Renal pelvis (tissue), 12 donors: ENCODE data around the gene MGAT5B. TPM values are rescaled to one million over a fixed set of nuclear protein-coding genes. Genes with fewer than 3 reads are reported as not detected.
"Not testable (repeated sequence)": the region's sequence is repeated elsewhere in the genome, so short reads cannot be mapped to it uniquely, and the experiment has no call there.

Experiments
- DNase-seq: peaks from one replicate; pipeline ENCODE4 v3.0.0-alpha.2; 2013
- long read RNA-seq, 16 experiments: transcript quantifications; one replicate each; lab custom pipeline, GENCODE V29; 2026
- polyA plus RNA-seq, 3 donors: library from polyadenylated mRNA; unstranded; fragments of 120-200 nt; gene quantifications; one replicate each; pipeline ENCODE4 v1.2.1, GENCODE V29; 2013; ENCODE audit not compliant: insufficient read length in 3 of 3

MGAT5B gene, protein sequence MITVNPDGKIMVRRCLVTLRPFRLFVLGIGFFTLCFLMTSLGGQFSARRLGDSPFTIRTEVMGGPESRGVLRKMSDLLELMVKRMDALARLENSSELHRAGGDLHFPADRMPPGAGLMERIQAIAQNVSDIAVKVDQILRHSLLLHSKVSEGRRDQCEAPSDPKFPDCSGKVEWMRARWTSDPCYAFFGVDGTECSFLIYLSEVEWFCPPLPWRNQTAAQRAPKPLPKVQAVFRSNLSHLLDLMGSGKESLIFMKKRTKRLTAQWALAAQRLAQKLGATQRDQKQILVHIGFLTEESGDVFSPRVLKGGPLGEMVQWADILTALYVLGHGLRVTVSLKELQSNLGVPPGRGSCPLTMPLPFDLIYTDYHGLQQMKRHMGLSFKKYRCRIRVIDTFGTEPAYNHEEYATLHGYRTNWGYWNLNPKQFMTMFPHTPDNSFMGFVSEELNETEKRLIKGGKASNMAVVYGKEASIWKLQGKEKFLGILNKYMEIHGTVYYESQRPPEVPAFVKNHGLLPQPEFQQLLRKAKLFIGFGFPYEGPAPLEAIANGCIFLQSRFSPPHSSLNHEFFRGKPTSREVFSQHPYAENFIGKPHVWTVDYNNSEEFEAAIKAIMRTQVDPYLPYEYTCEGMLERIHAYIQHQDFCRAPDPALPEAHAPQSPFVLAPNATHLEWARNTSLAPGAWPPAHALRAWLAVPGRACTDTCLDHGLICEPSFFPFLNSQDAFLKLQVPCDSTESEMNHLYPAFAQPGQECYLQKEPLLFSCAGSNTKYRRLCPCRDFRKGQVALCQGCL
- polyA plus RNA-seq, result 1 to 10 TPM; 2.1 to 2.8 (median 2.7) TPM
- long read RNA-seq, donor 1, result 0 reads
- long read RNA-seq, donor 2, result 0 reads
- long read RNA-seq, donor 3, result 0 reads
- long read RNA-seq, donor 4, result 0 reads
- long read RNA-seq, donor 5, result 0 reads
- long read RNA-seq, donor 6, result 0 reads
- long read RNA-seq, donor 7, result 0 reads
- long read RNA-seq, donor 8, result 0 reads
- long read RNA-seq, donor 9, result 0 reads
- long read RNA-seq, donor 10, result 0 reads
- long read RNA-seq, donor 11, result 0 reads
- long read RNA-seq, donor 12, result 0 reads
- long read RNA-seq, donor 13, result 0 reads
- long read RNA-seq, donor 14, result 0 reads
- long read RNA-seq, donor 15, result 0 reads
- long read RNA-seq, donor 16, result 0 reads

DNA sequence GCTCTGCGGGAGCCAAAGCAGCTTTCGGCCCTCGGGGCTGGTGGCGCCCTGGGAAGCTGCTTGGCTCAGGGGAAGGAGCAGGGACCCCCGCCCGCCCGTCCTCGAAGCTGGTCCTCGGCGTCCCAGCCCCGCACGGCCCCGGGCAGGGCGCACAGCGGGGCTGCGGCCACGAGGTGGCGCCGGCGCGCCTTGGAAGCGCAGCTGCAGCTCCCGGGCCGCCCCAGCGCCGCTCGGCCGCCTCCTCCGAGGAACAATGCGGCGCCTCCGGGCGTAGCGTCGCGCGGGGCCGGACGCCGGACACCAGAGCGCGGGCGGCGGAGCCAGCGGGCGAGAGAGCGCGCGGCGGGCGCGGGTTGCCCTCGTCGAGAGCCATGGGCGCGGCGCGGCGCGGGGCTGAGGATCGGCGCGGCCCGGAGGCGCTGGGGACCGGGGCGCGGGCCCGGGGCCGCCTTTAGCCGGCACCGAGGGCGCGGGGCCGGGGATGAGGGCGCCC, at the start of gene MGAT5B:
Gene MGAT5B, plus strand, starts transcription at position 229 of the 493 bp plus-strand sequence. CDS start 626 bp downstream, outside the sequence.
- peak; percentile 77 for DNase-seq

DNA sequence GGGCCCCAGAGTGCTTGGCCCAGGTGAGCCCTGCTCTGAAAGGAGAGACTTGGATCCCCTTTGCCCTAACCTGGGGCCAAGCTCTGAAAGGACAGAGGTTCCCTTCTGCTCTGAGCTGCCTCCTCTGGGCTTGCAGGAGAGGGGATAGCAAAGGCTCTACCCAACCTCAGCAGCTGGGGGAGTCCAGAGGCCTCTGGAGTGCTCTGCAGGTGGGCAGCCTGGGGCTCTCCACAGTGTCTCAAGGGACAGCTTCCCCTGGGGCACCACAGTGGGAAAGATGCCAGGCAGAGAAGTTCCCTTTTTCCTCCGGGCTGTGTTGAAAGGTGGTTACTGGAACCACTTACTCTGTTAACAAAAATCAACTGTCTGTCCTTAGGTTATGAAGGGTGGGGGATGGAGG, 48.2 kb upstream of the MGAT5B start:
- DNase-seq, result no peak

GRCh38 chr17:76820561-76820960, 47.6 kb upstream of the MGAT5B start:
- no peak for DNase-seq

- DNase-seq, result no peak
These were observed 45.9 kb upstream of the MGAT5B start for GRCh38 chr17:76822184-76822778.

DNA sequence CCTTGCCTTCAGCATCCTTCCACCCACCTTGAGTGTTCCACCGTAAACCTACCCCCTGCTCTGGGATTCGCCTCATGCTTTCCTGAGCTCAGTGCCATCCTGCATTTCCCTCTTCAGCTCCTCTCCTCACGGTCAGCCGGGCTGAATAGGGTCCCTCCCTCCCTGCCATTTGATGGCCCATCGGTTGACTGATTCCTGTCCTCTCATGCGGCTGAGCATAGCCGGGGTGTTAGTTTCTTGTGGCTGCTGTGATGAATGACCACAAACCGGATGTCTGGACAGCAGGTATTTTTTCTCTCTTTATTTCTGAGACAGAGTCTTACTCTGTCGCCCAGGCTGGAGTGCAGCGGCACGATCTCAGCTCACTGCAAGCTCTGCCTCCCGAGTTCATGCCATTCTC, 44.1 kb upstream of the MGAT5B start:
- peak; percentile 76 for DNase-seq

DNA sequence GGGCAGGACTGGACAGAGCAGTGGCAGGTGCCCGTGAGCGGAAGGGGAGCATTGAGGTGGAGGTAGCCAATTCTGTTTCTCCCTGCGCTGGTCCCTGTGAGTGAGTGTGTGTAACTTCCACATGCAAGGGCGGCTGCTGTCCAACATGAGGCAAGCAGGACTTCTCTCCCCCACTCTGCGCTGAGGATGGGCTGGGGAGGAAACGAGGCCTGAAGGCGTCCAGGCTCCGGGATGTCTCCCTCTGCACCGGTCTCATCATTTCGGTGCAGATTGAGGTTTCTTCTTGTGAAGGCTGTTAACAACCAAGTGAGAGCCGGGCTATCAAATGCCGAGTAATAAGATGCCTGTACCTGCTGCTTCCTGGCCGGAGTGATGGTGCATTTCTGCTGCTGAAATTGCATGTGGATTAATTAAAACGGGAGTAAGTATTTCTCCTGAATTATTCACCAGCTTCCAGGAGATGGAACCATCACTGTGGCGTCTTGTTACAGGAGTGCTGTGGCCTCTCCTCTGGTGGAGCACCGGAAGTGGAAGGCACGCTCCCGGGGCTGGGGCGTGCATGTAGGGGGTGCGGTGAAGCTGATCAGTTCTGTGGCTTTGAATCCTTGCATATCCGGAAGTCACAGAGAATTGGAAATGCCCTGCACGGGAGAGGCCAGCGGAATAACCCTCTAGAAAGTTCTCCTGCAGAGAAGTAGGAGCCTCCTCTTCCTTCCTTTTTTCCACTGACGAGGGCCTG, 41.7 kb upstream of the MGAT5B start:
- DNase-seq, result no peak

DNA sequence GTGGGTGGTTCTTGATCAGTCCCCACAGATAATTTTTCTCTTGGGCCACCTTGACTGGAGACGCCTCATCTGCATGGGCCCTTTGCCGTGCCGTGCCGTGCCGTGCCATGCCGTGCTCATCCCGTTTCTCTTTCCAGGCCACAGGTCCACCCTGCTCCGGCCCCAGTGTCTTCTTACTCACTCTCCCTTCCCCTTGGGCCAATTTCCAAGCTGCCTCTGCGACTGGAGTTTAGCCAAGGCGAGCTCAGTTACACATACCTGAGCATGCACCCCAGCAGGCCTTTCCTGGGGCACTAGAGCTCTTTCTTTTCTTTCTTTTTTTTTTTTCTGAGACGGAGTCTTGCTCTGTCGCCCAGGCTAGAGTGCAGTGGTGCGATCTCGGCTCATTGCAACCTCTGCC, 40.5 kb upstream of the MGAT5B start:
- no peak for DNase-seq

GRCh38 chr17:76830987-76831715, 37.1 kb upstream of the MGAT5B start:
- DNase-seq, result no peak

GRCh38 chr17:76833034-76833644, 35.1 kb upstream of the MGAT5B start:
- no peak for DNase-seq

- no peak for DNase-seq
These were observed 34.5 kb upstream of the MGAT5B start for GRCh38 chr17:76833747-76834146.

DNA sequence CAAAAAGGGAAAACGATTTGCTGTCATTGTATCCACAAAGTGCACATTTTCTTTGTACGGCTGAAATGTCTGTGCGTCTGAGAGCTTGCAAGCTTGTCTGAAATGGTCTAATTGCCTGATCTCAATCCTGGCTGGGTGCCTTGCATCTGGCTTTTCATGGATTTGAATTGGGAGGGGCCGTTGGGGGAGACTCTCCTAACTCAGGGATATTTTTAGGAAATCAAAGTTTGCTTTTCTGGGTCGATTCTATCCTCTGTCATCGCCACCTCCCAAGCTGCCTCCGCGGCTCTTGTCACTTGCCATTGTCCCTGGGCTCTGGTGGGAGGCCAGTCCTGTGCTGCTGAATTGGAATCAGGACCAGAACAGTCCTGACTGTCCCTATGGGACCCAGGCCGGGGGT, 33.3 kb upstream of the MGAT5B start:
- DNase-seq, result no peak

DNA sequence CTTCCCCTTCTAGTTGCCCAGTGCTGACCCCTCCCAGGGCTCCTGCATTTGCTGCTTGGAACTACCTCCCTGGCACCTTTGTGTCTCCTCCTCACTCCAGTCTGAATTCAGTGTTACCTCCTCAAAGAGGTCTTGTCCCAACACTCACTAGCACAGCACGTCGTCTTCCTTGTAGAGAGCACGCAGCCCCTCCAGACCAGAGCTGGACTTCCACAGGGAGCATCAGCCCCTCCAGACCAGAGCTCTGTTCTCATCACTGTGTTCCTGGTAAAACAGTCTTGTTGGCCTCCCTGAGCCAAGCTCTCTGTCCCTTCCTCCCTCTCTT, 27.8 kb upstream of the MGAT5B start:
- no peak for DNase-seq

GRCh38 chr17:76840884-76841775, 27.1 kb upstream of the MGAT5B start:
- no peak for DNase-seq

DNA sequence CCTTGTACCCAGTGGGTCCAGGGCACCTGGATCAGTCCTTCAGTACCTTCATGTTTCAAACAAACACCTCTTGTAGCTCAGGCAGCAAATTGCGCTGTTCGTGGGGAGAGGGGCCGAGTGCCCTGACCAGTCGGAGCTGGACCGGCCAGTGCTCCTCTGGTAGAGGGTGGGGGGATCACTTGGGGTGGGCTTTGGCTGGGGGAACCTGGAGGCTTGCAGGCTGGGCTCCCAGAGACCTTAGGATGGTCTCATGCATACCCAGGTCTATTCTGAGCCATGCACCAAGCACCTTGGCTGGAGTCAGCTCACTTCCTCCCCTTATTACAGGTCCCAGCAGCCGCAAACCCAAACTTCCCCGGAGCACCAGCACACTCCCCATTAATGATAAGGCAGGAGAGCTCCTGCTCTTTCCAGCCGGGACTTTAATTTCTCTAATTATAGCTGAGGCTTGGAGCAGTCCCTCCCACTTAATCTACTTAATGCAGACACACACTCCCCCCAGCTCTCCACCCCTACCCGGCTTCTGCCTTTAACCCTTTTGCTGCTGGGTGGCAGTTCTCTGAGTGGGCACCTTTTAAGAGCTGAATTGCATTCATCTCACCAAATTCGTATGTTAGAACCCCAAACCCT, 26.3 kb upstream of the MGAT5B start:
- no peak for DNase-seq

DNA sequence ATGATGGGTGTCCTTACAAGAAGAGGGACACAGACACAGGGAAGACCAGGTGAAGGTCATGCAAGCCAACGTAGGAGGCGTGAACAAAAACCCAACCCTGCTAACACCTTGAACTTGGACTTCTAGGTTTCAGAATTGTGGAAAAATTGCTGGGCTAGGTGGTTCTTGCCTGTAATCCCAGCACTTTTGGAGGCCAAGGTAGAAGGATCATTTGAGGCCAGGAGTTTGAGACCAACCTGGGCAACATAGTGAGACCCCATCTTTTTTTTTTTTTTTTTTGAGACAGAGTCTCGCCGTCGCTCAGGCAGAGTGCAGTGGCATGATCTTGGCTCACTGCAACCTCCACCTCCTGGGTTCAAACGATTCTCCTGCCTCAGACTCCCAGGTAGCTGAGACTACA, 25.1 kb upstream of the MGAT5B start:
- not testable (repeated sequence) for DNase-seq

DNA sequence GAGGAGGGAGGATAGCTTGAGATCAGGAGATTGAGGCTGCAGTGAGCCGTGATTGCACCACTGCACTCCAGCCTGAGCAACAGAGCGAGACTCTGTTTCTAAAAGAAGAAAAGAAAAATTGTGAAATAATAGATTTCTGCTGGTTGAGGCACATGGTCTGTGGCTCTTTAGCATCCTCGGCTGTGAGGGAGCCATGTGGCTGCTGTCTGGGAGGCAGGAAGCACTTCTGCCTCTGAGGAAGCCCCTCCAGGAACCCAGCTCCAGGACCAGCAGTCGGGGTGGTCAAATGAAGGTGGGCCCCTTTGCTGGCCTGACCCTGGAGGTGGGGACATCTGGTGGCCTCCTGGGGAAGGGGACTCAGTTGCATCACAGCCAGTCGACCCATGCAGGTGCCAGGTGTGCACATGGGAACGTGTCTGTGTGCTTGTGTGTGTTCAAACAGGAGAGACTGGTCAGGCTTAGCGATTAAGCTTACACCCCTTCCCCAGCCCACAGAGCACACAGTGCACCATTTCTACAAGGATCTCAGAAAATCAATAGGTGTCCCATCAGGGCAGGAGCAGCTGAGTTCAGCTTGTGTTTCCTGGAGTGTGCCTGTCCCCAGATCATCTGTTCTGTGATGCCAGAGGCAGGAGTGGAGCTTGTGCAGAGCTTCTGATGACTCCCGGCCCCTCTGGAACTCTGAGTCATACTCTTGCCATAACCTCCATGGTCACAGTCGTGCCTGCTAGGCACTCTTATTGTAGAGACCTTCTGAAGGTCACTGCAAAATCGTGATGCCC, 24.3 kb upstream of the MGAT5B start:
- no peak for DNase-seq

- DNase-seq, result no peak
These were observed 23.7 kb upstream of the MGAT5B start for GRCh38 chr17:76844485-76844829.

GRCh38 chr17:76844846-76845245, 23.4 kb upstream of the MGAT5B start:
- DNase-seq, result no peak
